Activated CD4-positive, alpha-beta T cell treated with anti-CD3 and anti-CD28 coated beads for 1 hour (primary cell): ENCODE results near the gene TWSG1.
"Not testable (repeated sequence)": the region's sequence is repeated elsewhere in the genome, so short reads cannot be mapped to it uniquely, and the experiment has no call there.

Experiments
- DNase-seq: peaks from one replicate; pipeline ENCODE4 v3.0.0-alpha.2; 2020

Gene TWSG1

GRCh38 chr18:9400197-9400596 is 65.6 kb downstream of the TWSG1 start:
- DNase-seq, result no peak

DNA sequence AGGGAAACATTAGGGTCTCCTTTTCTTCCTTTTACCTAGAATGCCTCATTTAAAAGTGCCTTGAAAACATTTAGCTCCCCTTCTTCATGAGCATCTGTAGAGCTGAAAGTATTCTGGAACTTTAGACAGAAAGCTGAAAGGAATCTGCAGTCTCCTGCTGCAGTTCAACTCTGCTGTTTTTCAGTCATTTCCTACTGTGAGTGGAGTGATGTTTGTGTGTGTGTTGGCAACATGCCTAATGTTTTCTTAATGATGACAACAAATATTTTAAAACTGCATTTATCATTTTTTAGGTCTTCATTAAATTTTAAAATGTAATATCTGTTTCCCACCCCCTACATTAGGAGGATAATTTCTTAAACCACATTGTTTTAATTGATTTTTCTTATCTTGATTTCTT is 66.6 kb downstream of the TWSG1 start:
- DNase-seq, result no peak

DNA sequence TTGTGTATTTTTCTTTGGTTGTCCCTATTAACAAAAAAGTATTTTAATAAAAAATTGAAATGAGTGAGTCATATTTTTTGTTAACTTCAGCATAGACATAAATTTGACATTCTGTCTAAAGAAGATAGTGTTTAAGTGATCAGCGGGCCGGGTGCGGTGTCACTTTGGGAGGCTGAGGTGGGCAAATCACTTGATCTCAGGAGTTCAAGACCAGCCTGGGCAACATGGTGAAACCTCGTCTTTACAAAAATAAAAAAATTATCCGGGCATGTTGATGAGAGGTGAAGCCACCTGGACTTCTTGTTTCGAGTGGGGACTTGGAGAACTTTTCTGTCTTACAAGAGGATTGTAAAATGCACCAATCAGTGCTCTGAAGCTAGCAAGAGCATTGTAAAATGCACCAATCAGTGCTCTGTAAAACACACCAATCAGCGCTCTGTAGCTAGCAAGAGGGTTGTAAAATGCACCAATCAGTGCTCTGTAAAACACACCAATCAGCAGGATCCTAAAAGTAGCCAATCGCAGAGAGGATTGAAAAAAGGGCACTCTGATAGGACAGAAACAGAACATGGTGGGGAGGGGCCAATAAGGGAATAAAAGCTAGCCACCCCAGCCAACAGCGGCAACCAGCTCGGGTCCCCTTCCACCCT is 67.9 kb downstream of the TWSG1 start:
- not testable (repeated sequence) for DNase-seq

- no peak for DNase-seq
Measured at GRCh38 chr18:9403795-9404564, 69.4 kb downstream of the TWSG1 start.

- no peak for DNase-seq
Measured at GRCh38 chr18:9404565-9405060, 70.0 kb downstream of the TWSG1 start.

- DNase-seq, result no peak
Measured at GRCh38 chr18:9405130-9405529, 70.6 kb downstream of the TWSG1 start.

GRCh38 chr18:9405977-9406376 is 71.4 kb downstream of the TWSG1 start:
- no peak for DNase-seq

DNA sequence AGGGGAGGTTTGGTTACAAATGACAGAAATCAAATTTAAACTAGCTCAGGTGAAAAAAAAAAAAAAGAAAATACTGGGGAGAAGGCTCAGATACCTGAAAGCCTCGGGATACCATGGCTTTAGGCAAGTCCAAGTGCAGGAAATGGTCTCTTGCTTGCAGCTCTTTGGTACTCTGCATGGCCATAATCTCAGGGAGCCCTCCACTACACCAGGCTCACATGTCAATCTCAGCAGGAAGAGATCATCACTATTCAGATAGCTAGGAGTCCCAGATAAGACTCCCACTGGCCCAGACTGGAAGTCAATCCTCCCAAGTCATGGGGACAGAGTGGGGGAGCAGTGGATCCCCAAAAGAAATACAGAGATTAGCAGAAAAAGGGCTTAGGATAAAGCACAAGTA is 75.9 kb downstream of the TWSG1 start:
- no peak for DNase-seq

- no peak for DNase-seq
Measured at GRCh38 chr18:9413576-9413975, 79.0 kb downstream of the TWSG1 start.

DNA sequence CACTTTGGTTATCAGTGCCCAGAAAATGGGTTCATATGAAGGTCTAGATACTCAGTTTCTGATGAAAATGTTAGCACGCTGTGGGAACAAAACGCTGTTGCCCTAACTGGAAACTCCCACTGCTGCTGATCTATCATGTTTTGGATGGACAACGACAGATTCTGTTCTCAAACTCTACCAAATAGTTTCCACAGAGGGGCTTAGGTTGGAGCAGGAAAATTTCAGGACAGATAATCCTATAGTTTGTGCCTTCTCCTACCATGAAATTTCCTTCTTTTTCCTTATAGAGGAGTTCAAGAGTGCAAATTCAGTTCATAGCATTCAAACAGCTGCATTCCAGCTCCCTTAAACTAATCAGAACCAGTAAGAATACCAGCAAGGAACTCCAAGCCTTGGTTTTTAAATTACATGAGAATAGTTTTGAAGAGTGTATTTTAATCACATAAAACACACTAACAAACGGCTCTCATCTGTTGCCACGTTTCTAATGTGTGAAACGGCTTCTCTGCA is 82.0 kb downstream of the TWSG1 start:
- DNase-seq, result no peak

GRCh38 chr18:9417073-9417851 is 82.7 kb downstream of the TWSG1 start:
- DNase-seq, result no peak

DNA sequence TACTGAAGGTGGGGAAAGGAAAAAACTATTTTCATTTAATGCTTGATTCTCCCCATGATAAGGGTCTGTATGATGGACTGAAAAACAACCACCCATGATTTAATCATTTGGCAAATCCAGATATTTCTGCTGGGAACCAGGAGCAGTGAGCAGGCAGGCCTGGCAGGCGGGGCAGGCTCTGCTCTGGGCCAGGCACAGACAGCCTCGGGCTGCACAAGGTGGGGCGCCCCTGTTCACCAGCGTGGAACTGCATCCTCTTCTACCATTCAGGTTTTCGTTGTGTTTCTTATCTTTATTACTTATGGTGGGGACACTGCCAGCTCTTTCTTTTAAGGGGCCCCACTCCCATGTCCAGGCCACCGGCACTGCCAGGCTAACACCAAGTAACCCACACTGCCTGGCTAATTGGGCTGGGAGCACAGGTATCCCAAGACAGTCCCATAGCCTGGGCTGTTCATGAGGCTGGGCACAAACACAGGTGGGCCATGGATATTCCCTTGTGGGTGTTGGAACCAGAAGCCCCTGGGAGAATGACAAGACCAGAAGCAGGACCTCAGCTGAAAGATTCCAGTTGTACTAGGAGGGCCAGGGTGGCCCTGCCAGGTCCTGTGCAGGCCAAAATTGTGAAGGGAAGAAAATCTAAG is 83.6 kb downstream of the TWSG1 start:
- no peak for DNase-seq

GRCh38 chr18:9419956-9420631 is 85.5 kb downstream of the TWSG1 start:
- no peak for DNase-seq

DNA sequence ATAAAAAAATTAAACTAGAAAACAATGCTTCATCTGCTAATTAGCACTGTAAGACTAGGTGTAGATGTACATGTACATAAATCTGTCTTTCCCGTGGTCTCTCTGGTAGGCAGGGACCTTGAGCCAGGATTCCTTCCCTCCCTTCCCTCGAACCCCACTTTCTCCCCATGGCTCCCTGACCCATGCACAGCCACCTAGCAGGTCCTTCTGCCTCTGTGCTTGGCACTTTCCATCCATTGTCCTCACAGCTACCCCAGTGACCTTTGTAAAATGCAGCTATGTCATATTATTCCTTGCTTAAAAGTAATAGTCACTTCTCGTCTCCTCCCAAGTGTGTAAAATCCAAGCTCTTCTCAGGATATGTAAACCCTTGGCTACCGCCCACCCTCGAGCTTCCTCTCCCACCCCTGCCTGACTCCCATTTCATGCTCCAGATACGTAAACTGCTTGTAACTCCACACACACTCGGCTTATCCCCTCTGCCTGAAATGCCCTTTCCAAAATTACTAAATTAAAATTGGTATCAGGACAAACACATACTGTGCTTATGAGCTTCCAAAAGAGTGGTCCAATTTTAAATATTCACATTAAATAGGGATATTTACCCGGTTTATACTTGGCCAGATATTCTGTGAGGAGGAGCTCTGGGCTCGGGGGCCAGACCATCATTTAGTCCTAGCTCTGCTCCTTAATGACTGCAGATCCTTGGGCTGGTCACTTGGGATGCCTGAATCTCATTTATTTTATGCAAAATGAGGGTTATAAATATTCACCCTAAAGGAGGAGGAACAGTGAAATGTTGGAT is 86.7 kb downstream of the TWSG1 start:
- no peak for DNase-seq

DNA sequence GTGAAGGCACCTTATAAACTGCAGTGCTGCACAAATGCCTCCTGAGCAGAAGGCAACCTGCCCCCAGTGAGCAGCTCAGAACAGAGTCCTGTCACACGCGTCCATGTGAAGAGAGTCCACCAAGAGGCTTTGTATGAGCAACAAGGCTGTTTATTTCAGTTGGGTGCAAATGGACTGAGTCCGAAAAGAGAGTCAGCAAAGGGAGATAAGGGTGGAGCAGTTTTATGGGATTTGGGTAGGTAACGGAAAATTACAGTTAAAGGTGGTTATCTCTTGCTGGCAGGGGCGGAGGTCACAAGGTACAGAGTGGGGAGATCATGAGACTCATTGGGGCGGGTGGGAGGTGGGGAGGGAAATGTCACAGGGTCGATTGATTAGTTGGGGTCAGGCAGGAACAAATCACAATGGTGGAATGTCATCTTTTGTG is 87.3 kb downstream of the TWSG1 start:
- DNase-seq, result no peak

DNA sequence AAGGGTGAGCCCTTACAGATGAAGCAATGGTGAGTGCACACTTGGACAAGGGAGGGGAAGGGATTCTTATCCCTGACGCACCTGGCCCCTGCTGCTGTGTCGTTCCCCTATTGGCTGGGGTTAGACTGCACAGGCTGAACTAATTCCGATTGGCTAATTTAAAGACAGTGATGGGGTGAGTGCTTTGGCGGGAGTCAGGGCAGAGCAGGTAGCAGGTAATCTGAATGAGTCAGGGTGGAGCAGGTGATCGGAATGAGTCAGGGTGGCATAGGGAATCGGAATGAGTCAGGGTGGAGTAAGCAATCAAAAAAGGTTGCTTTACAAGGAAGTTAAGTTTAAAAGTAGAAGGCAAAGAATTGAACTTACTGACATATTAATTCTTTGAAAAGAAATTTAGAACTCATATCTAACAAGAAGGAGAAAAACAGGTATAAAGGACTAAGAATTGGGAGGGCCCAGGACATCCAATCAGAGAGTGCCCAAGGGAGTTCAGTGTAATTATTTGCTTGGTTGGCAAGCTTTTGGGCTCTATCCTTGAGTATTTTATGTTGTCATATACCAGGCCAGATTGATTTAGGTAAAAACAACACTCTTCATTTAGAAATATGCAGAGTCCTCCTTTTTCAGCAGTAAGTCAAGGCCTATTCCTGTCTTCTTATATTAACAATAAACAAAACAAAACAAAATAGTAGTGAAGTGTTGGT is 88.4 kb downstream of the TWSG1 start:
- DNase-seq, result no peak

DNA sequence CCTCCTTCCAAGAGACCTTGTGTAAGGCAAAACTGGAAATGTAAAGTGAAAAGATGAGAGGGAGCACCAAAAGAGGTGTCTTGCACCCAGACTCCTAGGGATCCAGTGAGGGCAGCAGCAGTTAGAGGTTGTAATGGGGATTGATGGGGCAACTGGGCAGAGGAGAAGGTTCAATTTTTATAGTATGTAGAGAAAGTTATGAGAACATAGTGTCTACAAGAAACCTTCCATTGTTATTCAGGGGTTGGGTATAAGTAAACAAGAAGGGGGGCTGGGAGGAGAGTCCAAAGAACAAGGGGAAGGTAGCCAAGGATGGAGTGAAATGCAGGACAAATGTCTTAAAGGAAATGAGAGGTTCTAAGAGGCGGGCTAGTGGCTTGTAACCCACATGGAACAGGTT is 89.1 kb downstream of the TWSG1 start:
- not testable (repeated sequence) for DNase-seq

DNA sequence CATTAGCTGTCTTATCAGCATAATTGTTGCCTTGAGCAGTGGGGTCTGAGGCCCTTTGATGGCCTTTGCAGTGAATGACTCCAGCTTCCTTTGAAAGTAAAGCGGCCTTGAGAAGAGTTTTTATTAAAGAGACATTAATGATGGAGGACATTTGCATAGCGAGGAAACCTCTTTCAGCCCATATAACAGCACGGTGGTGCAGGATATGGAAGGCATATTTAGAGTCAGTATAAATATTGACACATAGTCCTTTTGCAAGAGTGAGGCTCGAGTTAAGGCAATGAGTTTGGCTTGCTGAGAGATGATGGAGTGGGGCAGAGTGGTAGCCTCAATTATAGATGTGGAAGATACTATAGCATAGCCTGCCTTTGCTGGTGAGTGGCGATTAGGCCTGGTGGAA is 89.7 kb downstream of the TWSG1 start:
- not testable (repeated sequence) for DNase-seq

GRCh38 chr18:9426753-9427152 is 92.2 kb downstream of the TWSG1 start:
- DNase-seq, result no peak

GRCh38 chr18:9428301-9428706 is 93.7 kb downstream of the TWSG1 start:
- no peak for DNase-seq
